ENCODE results near the gene NTSR2.

The NTSR2 gene

DNA sequence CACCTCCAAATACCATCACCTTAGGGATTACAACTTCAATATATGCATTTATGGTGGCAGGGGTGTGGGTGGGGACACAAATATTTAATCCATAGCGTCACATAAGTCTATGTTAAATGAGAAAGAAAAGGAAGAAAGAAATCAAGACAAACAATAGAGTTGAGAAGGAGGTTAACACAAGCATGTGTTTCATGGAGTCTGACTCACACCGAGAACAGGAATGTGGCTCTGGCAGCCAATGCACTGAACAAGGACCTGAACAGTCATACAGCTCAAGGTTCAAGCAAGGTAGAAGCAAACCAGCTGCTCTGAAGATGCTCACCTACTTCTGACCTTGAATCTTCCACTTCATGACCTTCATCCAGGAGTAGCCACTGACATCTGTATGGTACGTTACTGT lies 40.2 kb upstream of the NTSR2 start:
- TF ChIP-seq, protein P1, sequence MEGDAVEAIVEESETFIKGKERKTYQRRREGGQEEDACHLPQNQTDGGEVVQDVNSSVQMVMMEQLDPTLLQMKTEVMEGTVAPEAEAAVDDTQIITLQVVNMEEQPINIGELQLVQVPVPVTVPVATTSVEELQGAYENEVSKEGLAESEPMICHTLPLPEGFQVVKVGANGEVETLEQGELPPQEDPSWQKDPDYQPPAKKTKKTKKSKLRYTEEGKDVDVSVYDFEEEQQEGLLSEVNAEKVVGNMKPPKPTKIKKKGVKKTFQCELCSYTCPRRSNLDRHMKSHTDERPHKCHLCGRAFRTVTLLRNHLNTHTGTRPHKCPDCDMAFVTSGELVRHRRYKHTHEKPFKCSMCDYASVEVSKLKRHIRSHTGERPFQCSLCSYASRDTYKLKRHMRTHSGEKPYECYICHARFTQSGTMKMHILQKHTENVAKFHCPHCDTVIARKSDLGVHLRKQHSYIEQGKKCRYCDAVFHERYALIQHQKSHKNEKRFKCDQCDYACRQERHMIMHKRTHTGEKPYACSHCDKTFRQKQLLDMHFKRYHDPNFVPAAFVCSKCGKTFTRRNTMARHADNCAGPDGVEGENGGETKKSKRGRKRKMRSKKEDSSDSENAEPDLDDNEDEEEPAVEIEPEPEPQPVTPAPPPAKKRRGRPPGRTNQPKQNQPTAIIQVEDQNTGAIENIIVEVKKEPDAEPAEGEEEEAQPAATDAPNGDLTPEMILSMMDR (IDR thresholded peaks at IDR 0.05; ENCODE audit: extremely low read depth, insufficient read depth, missing control alignments), result no peak
- in situ Hi-C loops (cut with MboI; ENCODE audit: low pct_unique_long_range_greater_than_20kb, low sequenced_read_pairs, unreplicated experiment), result no loop called here
- DNase-seq (ENCODE audit: low spot score), result no peak

DNA sequence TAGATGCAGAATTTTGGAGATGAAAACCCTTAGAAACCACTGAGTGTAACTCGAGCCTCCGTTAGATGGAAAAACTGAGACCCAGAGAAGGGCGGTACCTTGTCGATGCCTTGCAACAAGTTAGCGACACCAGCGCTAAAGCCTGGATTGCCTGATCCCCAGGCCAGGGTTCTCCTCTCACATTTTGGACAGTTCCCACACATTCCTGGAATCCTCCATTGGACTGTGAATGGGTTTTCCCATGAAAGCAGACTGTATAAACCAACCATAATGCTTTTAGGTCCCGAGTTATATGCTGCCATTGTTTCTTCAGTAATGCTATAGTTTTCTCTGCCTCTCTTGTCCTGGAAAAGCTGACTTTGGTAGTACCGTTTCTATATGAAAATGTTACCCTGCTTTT lies 39.3 kb upstream of the NTSR2 start:
- no peak for DNase-seq (ENCODE audit: low spot score)
- TF ChIP-seq, protein P1 (IDR thresholded peaks at IDR 0.05; ENCODE audit: extremely low read depth, insufficient read depth, missing control alignments), result no peak
- in situ Hi-C loops (cut with MboI; ENCODE audit: low pct_unique_long_range_greater_than_20kb, low sequenced_read_pairs, unreplicated experiment), result no loop called here

DNA sequence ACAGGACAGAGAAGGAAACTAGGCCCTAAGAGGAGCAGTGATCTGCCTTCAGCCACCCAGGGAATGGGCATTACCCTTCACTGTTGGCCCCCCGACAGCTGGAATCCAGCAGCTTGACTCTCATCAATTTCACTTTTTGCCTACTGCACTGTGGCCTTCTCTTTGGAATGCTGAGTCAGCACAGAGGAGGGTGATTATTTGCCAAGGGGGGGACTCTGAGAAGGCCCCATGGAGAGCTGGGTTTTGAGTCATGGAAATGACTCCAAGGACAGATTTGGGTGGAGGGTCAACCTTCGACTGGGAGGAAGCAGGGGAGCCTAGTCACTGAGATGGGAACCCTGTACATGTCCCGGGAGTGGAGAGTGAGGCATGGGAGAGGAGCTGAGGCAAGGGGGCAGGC lies 38.1 kb upstream of the NTSR2 start:
- TF ChIP-seq, protein P1 (IDR thresholded peaks at IDR 0.05; ENCODE audit: extremely low read depth, insufficient read depth, missing control alignments), result no peak
- in situ Hi-C loops (cut with MboI; ENCODE audit: low pct_unique_long_range_greater_than_20kb, low sequenced_read_pairs, unreplicated experiment), result no loop called here
- DNase-seq (ENCODE audit: low spot score), result no peak

DNA sequence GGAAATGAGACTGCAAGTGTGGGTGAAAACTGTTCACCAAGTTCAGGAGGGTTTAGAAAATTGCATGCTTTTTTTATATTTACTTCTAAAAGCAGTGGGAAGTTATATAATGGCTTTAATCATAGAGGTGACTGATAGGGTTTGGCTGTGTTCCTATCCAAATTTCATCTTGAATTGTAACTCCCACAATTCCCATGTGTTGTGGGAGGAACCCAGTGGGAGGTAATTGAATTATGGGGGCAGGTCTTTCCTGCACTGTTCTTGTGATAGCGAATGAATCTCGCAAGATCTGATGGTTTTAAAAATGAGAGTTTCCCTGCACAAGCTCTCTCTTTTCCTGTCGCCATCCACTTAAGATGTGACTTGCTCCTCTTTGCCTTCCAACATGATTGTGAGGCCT lies 35.7 kb upstream of the NTSR2 start:
- TF ChIP-seq, protein P1 (IDR thresholded peaks at IDR 0.05; ENCODE audit: extremely low read depth, insufficient read depth, missing control alignments), result no peak
- no peak for DNase-seq (ENCODE audit: low spot score)
- in situ Hi-C loops (cut with MboI; ENCODE audit: low pct_unique_long_range_greater_than_20kb, low sequenced_read_pairs, unreplicated experiment), result no loop called here

DNA sequence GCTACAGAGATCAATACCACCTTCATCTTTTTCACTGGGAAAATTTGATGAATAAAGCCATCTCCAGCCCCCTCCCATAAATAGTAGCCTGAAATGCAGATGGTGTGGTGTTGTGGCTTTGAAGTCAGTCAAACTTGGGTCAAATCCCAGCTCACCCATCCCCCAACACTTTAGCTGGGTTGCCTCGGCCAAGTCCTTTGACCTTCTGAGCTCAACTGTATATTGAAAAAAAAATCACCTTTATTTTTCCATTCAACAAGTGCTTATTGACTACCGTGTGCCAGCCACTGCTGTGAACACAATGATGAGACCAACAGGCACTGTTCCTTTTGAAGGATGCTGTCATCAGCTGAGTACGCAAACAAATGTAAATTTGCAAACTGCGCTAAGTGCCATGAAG lies 35.1 kb upstream of the NTSR2 start:
- no peak for DNase-seq (ENCODE audit: low spot score)
- in situ Hi-C loops (cut with MboI; ENCODE audit: low pct_unique_long_range_greater_than_20kb, low sequenced_read_pairs, unreplicated experiment), result no loop called here
- TF ChIP-seq, protein P1 (IDR thresholded peaks at IDR 0.05; ENCODE audit: extremely low read depth, insufficient read depth, missing control alignments), result no peak

DNA sequence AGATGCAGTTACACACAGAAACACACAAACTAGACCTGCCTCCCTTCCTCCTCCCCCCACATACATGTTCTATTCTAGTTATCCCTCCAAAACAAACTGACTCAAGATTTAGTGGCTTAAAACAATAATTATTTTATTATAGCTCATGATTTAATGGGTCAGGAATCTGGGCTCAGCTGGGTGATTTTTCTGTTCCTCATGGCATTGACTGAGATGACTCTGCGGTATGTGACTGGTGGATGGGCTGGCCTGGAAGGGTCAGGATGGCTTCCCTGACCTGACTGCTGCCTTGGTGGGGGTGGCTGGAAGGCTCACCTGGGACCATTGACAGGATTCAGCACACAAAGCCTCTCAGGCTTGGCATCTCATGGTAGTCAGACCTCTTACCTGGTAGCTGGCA lies 33.7 kb upstream of the NTSR2 start:
- in situ Hi-C loops (cut with MboI; ENCODE audit: low pct_unique_long_range_greater_than_20kb, low sequenced_read_pairs, unreplicated experiment), result no loop called here
- DNase-seq (ENCODE audit: low spot score), result no peak
- TF ChIP-seq, protein P1 (IDR thresholded peaks at IDR 0.05; ENCODE audit: extremely low read depth, insufficient read depth, missing control alignments), result no peak

- TF ChIP-seq, protein P1 (IDR thresholded peaks at IDR 0.05; ENCODE audit: extremely low read depth, insufficient read depth, missing control alignments), result no peak
- in situ Hi-C loops (cut with MboI; ENCODE audit: low pct_unique_long_range_greater_than_20kb, low sequenced_read_pairs, unreplicated experiment), result no loop called here
- DNase-seq (ENCODE audit: low spot score), result no peak
Observed at GRCh38 chr2:11702946-11703345, 33.0 kb upstream of the NTSR2 start.
